HEK293 (cell line): ENCODE results near the gene CELA2A.

ENCODE experiments used
- CTCF ChIA-PET: fragments of 350-600 bp; formaldehyde crosslinking; extraction: SDS; loops from one replicate; lab custom pipeline; 2021; ENCODE audit warnings: antibody characterized with exemption; lab: Yijun Ruan, JAX
- POLR2A ChIA-PET: fragments of 300-600 bp; formaldehyde crosslinking; extraction: SDS; loops from one replicate; lab custom pipeline; 2020; ENCODE audit warnings: antibody characterized with exemption, inconsistent platforms; lab: Yijun Ruan, JAX
- H3K27ac ChIP-seq: fragments of 200-500 bp; sonication (Bioruptor generic); 2 replicates; pipeline ENCODE4 v1.5.1; 2014; ENCODE audit warnings: low read depth, low read length, control low read depth, inconsistent platforms; ENCODE audit errors: extremely low read depth
- H3K36me3 ChIP-seq, 2 experiments: fragments of 200-500 bp in 1 of 2; sonication (Bioruptor generic) in 1 of 2; 1 replicate in 1 of 2; 2 replicates in 1 of 2; pipeline ENCODE4 v1.5.1; 2014 to 2017; ENCODE audit warnings: inconsistent platforms in 2 of 2, low read length in 2 of 2; ENCODE audit not compliant: control insufficient read depth in 2 of 2, insufficient read depth in 1 of 2
- H3K4me1 ChIP-seq: fragments of 200-500 bp; sonication (Bioruptor generic); 2 replicates; pipeline ENCODE4 v1.5.1; 2014; ENCODE audit warnings: mild to moderate bottlenecking, low read length, inconsistent platforms; ENCODE audit not compliant: control insufficient read depth, insufficient read depth
- H3K4me3 ChIP-seq: 2 replicates; pipeline ENCODE4 v1.5.1; 2011; ENCODE audit warnings: low read depth, mild to moderate bottlenecking, control low read depth, low read length, moderate library complexity
- H3K9me3 ChIP-seq: fragments of 200-500 bp; sonication (Bioruptor generic); 2 replicates; pipeline ENCODE4 v1.5.1; 2014; ENCODE audit warnings: low read depth, low read length, inconsistent platforms; ENCODE audit not compliant: control insufficient read depth, insufficient read depth
- MEIS1 ChIP-seq: sonication (generic); formaldehyde crosslinking; IDR thresholded peaks from 2 replicates; pipeline ENCODE4 v1.8.1; 2022; ENCODE audit warnings: missing genetic modification reagents, mild to moderate bottlenecking, borderline replicate concordance
- OSR2 ChIP-seq: fragments of 450-650 bp; formaldehyde crosslinking; IDR thresholded peaks from 2 replicates; pipeline ENCODE4 v1.5.1; 2016; ENCODE audit warnings: missing biosample characterization, missing genetic modification characterization
- SP2 ChIP-seq: fragments of 450-650 bp; formaldehyde crosslinking; IDR thresholded peaks from 2 replicates; pipeline ENCODE4 v1.5.1; 2016; ENCODE audit warnings: missing biosample characterization, missing genetic modification characterization
- YY1 ChIP-seq: fragments of 450-650 bp; formaldehyde crosslinking; IDR thresholded peaks from 2 replicates; pipeline ENCODE4 v1.5.1; 2018; ENCODE audit warnings: missing biosample characterization, missing genetic modification characterization
- ZBTB1 ChIP-seq: fragments of 450-650 bp; formaldehyde crosslinking; IDR thresholded peaks from 2 replicates; pipeline ENCODE4 v1.5.1; 2016; ENCODE audit warnings: missing biosample characterization, missing genetic modification characterization
- ZBTB49 ChIP-seq: fragments of 450-650 bp; formaldehyde crosslinking; IDR thresholded peaks from 2 replicates; pipeline ENCODE4 v1.5.1; 2016; ENCODE audit warnings: missing biosample characterization, missing genetic modification characterization, low read depth
- ZBTB8A ChIP-seq: fragments of 450-650 bp; formaldehyde crosslinking; IDR thresholded peaks from 2 replicates; pipeline ENCODE4 v1.5.1; 2016; ENCODE audit warnings: missing biosample characterization, missing genetic modification characterization
- ZIC2 ChIP-seq: fragments of 450-650 bp; formaldehyde crosslinking; IDR thresholded peaks from 2 replicates; pipeline ENCODE4 v1.5.1; 2016; ENCODE audit warnings: missing biosample characterization, missing genetic modification characterization
- ZNF274 ChIP-seq, 2 experiments: fragments of 200-500 bp in 1 of 2; fragments of 450-650 bp in 1 of 2; sonication (Bioruptor generic) in 1 of 2; formaldehyde crosslinking in 1 of 2; IDR thresholded peaks; 2 replicates each; pipeline versions ENCODE4 v1.5.1 to v1.6.1; 2014 to 2016; ENCODE audit warnings: borderline replicate concordance in 1 of 2, inconsistent platforms in 1 of 2, low read length in 1 of 2, missing biosample characterization in 1 of 2, missing genetic modification characterization in 1 of 2
- ZNF37A ChIP-seq: fragments of 450-650 bp; IDR thresholded peaks from 2 replicates; pipeline ENCODE4 v1.5.1; 2018; ENCODE audit warnings: missing biosample characterization, missing genetic modification characterization
- ZNF404 ChIP-seq: fragments of 450-650 bp; formaldehyde crosslinking; IDR thresholded peaks from 2 replicates; pipeline ENCODE4 v1.5.1; 2017; ENCODE audit warnings: missing biosample characterization, missing genetic modification characterization
- ZNF449 ChIP-seq: fragments of 450-650 bp; formaldehyde crosslinking; IDR thresholded peaks from 2 replicates; pipeline ENCODE4 v1.5.1; 2017; ENCODE audit warnings: missing biosample characterization, mild to moderate bottlenecking, missing genetic modification characterization, moderate library complexity
- ZNF600 ChIP-seq: fragments of 450-650 bp; formaldehyde crosslinking; IDR thresholded peaks from 2 replicates; pipeline ENCODE4 v1.5.1; 2016; ENCODE audit warnings: missing biosample characterization, missing genetic modification characterization
- ZNF645 ChIP-seq: fragments of 450-650 bp; formaldehyde crosslinking; IDR thresholded peaks from 2 replicates; pipeline ENCODE4; 2016; ENCODE audit warnings: missing biosample characterization, missing genetic modification characterization
- ZNF692 ChIP-seq: fragments of 450-650 bp; formaldehyde crosslinking; IDR thresholded peaks from 2 replicates; pipeline ENCODE4 v1.5.1; 2016; ENCODE audit warnings: missing biosample characterization, missing genetic modification characterization
- ZNF830 ChIP-seq: fragments of 450-650 bp; IDR thresholded peaks from 2 replicates; pipeline ENCODE4 v1.5.0; 2018; ENCODE audit warnings: missing biosample characterization, missing genetic modification characterization, low read depth, mild to moderate bottlenecking, moderate library complexity
- ZSCAN23 ChIP-seq: fragments of 450-650 bp; formaldehyde crosslinking; IDR thresholded peaks from 2 replicates; pipeline ENCODE4 v1.5.1; 2016; ENCODE audit warnings: missing biosample characterization, missing genetic modification characterization
- TF ChIP-seq, protein P1 (sequence below): sonication (generic); formaldehyde crosslinking; IDR thresholded peaks from 2 replicates; pipeline ENCODE4 v1.8.1; 2022; ENCODE audit warnings: mild to moderate bottlenecking, moderate library complexity, missing genetic modification reagents
- TF ChIP-seq, protein P2 (sequence below): fragments of 450-650 bp; formaldehyde crosslinking; IDR thresholded peaks from 2 replicates; pipeline ENCODE4 v1.5.1; 2017; ENCODE audit warnings: missing biosample characterization, missing genetic modification characterization
- TF ChIP-seq, protein P3 (sequence below): fragments of 450-650 bp; formaldehyde crosslinking; IDR thresholded peaks from 2 replicates; pipeline ENCODE4 v1.5.1; 2016; ENCODE audit warnings: missing biosample characterization, missing genetic modification characterization, borderline replicate concordance

CELA2A gene

GRCh38 chr1:15508700-15509487, 52.4 kb downstream of the CELA2A start:
- peaks cover 0 to 63% of the 10 kb centered on the region in 2 experiments; a peak in 1 of 3 replicates for H3K36me3 ChIP-seq
- no peak overlapping the region for H3K27ac ChIP-seq
- TF ChIP-seq, protein P1, sequence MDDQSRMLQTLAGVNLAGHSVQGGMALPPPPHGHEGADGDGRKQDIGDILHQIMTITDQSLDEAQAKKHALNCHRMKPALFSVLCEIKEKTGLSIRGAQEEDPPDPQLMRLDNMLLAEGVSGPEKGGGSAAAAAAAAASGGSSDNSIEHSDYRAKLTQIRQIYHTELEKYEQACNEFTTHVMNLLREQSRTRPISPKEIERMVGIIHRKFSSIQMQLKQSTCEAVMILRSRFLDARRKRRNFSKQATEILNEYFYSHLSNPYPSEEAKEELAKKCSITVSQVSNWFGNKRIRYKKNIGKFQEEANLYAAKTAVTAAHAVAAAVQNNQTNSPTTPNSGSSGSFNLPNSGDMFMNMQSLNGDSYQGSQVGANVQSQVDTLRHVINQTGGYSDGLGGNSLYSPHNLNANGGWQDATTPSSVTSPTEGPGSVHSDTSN (CRISPR knock-in tag): no peak
- TF ChIP-seq ZBTB8A (tag by site-specific recombination) (no peak), ZNF449 (tag by site-specific recombination) (no peak), ZBTB1 (tag by site-specific recombination) (no peak)
- TF ChIP-seq, all 188 proteins: peak for 0
- CTCF ChIA-PET: no interaction called here
- Histone ChIP-seq H3K4me1 (no peaks in the 10 kb centered on the region), H3K4me3 (no peak overlapping the region), H3K9me3 (no peaks in the 10 kb centered on the region)
- POLR2A ChIA-PET: no interaction called here

DNA sequence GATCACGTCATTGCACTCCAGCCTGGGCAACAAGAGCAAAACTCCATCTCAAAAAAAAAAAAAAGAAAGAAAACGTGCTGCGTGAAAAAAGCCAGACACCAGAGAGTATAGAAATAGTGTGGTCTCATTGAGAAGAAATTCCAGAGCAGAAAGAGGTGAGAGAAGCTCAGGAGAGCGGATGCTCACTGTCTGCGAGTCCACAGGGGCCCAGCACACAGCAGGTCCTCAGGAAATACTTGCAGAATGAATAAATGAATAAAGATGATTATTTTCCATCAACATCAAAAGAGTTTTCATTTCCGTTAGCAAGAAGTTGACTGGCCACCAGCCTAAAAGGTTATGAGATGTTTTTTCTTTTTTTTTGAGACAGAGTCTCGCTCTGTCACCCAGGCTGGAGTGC, 53.1 kb downstream of the CELA2A start:
- Histone ChIP-seq H3K27ac (no peak overlapping the region), H3K4me3 (no peak overlapping the region), H3K9me3 (no peaks in the 10 kb centered on the region)
- POLR2A ChIA-PET: no interaction called here
- TF ChIP-seq ZNF692 (tag by site-specific recombination): no peak
- TF ChIP-seq, protein P2, sequence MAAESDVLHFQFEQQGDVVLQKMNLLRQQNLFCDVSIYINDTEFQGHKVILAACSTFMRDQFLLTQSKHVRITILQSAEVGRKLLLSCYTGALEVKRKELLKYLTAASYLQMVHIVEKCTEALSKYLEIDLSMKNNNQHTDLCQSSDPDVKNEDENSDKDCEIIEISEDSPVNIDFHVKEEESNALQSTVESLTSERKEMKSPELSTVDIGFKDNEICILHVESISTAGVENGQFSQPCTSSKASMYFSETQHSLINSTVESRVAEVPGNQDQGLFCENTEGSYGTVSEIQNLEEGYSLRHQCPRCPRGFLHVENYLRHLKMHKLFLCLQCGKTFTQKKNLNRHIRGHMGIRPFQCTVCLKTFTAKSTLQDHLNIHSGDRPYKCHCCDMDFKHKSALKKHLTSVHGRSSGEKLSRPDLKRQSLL: no peak
- no peak for TF ChIP-seq ZNF404
- no peak for TF ChIP-seq ZNF274 (IDR thresholded peaks at IDR 0.05; ENCODE audit: low read length)
- no peak for TF ChIP-seq ZNF274 (tag by site-specific recombination; IDR thresholded peaks at IDR 0.05; ENCODE audit: borderline replicate concordance)
- TF ChIP-seq ZNF37A: no peak
- TF ChIP-seq, protein P3, sequence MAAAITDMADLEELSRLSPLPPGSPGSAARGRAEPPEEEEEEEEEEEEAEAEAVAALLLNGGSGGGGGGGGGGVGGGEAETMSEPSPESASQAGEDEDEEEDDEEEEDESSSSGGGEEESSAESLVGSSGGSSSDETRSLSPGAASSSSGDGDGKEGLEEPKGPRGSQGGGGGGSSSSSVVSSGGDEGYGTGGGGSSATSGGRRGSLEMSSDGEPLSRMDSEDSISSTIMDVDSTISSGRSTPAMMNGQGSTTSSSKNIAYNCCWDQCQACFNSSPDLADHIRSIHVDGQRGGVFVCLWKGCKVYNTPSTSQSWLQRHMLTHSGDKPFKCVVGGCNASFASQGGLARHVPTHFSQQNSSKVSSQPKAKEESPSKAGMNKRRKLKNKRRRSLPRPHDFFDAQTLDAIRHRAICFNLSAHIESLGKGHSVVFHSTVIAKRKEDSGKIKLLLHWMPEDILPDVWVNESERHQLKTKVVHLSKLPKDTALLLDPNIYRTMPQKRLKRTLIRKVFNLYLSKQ: no peak
- no peak for TF ChIP-seq MEIS1 (CRISPR knock-in tag)
- TF ChIP-seq ZSCAN23: no peak
- no peak for TF ChIP-seq SP2
- TF ChIP-seq ZNF830 (tag by site-specific recombination): no peak
- TF ChIP-seq OSR2 (tag by site-specific recombination): no peak
- no peak for TF ChIP-seq ZNF600 (tag by site-specific recombination)
- TF ChIP-seq ZNF645 (tag by site-specific recombination): no peak
- no peak for TF ChIP-seq ZBTB49 (tag by site-specific recombination)
- no peak for TF ChIP-seq ZIC2 (tag by site-specific recombination)
- no peak for TF ChIP-seq YY1
- TF ChIP-seq, all 188 proteins: peak for 0
- no peaks in the 10 kb centered on the region for H3K4me1 ChIP-seq
- H3K36me3 ChIP-seq: peaks cover 0 to 63% of the 10 kb centered on the region in 2 experiments; a peak in 1 of 3 replicates
- CTCF ChIA-PET: interaction anchor here (1.0 kb wide), 1 partner anchor 8 kb away, joined by 3 read pairs; no protein-coding TSS in a partner anchor
